ENCODE measurements around the gene FLT1.

DNA sequence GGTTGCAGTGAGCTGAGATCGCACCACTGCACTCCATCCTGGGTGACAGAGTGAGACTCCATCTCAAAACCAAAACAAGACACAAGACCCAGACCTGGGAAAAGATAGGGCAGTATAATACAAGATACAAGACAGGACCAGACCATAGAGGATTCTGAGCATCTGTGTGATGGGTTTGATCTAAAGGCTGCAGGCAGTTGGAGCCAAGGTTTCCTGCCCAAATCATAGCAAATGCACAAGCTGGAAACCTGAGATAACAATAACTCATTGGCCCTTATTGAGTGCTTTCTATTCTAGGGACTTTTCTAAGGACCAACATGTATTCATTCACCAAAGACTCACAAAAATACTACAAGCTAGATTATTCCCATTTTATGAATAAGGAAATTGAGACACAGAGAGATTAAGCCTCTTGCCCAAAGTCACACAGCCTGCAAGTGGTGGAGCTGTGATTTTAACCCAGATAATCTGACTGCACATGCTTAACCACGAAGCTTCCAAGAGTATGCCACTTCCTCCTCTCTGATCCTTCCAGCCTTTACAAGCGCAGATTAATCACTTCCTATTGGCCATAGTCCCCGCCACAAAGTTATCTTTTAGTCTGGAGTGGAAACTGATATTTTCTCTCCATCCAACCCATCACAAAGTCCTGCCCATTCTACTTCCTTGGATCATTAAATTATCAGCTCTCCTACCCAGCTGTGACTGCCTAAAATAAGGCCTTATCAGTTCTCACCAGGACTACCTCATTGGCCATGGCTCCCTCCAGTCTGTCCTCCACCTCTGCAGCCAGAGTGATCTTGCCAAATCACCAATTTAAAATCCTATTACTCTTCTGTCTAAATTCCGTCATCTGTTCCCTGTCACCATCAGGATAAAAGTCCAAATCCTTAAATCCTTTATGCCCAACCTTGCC lies 147.2 kb downstream of the FLT1 start:
- TF ChIP-seq, protein P1, sequence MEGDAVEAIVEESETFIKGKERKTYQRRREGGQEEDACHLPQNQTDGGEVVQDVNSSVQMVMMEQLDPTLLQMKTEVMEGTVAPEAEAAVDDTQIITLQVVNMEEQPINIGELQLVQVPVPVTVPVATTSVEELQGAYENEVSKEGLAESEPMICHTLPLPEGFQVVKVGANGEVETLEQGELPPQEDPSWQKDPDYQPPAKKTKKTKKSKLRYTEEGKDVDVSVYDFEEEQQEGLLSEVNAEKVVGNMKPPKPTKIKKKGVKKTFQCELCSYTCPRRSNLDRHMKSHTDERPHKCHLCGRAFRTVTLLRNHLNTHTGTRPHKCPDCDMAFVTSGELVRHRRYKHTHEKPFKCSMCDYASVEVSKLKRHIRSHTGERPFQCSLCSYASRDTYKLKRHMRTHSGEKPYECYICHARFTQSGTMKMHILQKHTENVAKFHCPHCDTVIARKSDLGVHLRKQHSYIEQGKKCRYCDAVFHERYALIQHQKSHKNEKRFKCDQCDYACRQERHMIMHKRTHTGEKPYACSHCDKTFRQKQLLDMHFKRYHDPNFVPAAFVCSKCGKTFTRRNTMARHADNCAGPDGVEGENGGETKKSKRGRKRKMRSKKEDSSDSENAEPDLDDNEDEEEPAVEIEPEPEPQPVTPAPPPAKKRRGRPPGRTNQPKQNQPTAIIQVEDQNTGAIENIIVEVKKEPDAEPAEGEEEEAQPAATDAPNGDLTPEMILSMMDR (IDR thresholded peaks at IDR 0.05 in 2 of 3, conservative IDR thresholded peaks at IDR 0.05 in 1 of 3; ENCODE audit: borderline replicate concordance in 1 of 3, insufficient read depth in 1 of 3, low read depth in 2 of 3, low read length in 2 of 3) = no peak
- no peak for TF ChIP-seq POLR2A (IDR thresholded peaks at IDR 0.05; ENCODE audit: borderline replicate concordance, extremely low read depth, insufficient read depth, insufficient read length)
- TF ChIP-seq EZH2 (IDR thresholded peaks at IDR 0.05) = no peak
- TF ChIP-seq REST (IDR thresholded peaks at IDR 0.05; ENCODE audit: low read depth) = no peak
- no peak for TF ChIP-seq ZBTB33 (IDR thresholded peaks at IDR 0.05; ENCODE audit: extremely low read depth, insufficient replicate concordance, low read length)
- TF ChIP-seq JUND (IDR thresholded peaks at IDR 0.05) = no peak
- TF ChIP-seq TCF7L2 (IDR thresholded peaks at IDR 0.05; ENCODE audit: borderline replicate concordance, extremely low read depth, insufficient read depth, insufficient read length) = no peak
- no peak for TF ChIP-seq SP1 (IDR thresholded peaks at IDR 0.05; ENCODE audit: low read depth)
- TF ChIP-seq YY1 (IDR thresholded peaks at IDR 0.05; ENCODE audit: extremely low read depth, insufficient replicate concordance, low read depth, low read length) = no peak
- no peak for TF ChIP-seq RAD21 (IDR thresholded peaks at IDR 0.05; ENCODE audit: low read depth)
- TF ChIP-seq ZFX (IDR thresholded peaks at IDR 0.05) = no peak
